GM19193 (cell line): Measurements from ENCODE around the gene FAM110D.

Experiments
- POLR2A ChIP-seq: IDR thresholded peaks from 4 replicates; pipeline ENCODE4 v1.6.1; 2011; ENCODE audit not compliant: insufficient read depth, insufficient read length; ENCODE audit errors: extremely low read depth

FAM110D gene

GRCh38 chr1:26145960-26146294 is 13.0 kb upstream of the FAM110D start:
- no peak for TF ChIP-seq POLR2A

GRCh38 chr1:26148887-26149286 is 10.0 kb upstream of the FAM110D start:
- TF ChIP-seq POLR2A: no peak

- no peak for TF ChIP-seq POLR2A
Measured at GRCh38 chr1:26153966-26154532, 4.8 kb upstream of the FAM110D start.

GRCh38 chr1:26154750-26155149 is 4.1 kb upstream of the FAM110D start:
- TF ChIP-seq POLR2A: no peak

- TF ChIP-seq POLR2A: no peak
Measured at GRCh38 chr1:26155370-26156284, 3.3 kb upstream of the FAM110D start.

- no peak for TF ChIP-seq POLR2A
Measured at GRCh38 chr1:26156285-26157038, 2.4 kb upstream of the FAM110D start.

- no peak for TF ChIP-seq POLR2A
Measured at GRCh38 chr1:26158271-26158907, 490 bp upstream of the FAM110D start.

GRCh38 chr1:26159743-26160039 is 812 bp downstream of the FAM110D start:
- no peak for TF ChIP-seq POLR2A

- TF ChIP-seq POLR2A: no peak
Measured at GRCh38 chr1:26160527-26161414, 1.9 kb downstream of the FAM110D start.

- no peak for TF ChIP-seq POLR2A
Measured at GRCh38 chr1:26161415-26162219, 2.7 kb downstream of the FAM110D start.

- no peak for TF ChIP-seq POLR2A
Measured at GRCh38 chr1:26162220-26162709, 3.4 kb downstream of the FAM110D start.

- no peak for TF ChIP-seq POLR2A
Measured at GRCh38 chr1:26163684-26164035, 4.8 kb downstream of the FAM110D start.

- TF ChIP-seq POLR2A: no peak
Measured at GRCh38 chr1:26164036-26164860, 5.4 kb downstream of the FAM110D start.
